Adrenal gland (tissue), 12 donors: ENCODE data around the gene SLC36A4. TPM values are rescaled to one million over a fixed set of nuclear protein-coding genes. Genes with fewer than 3 reads are reported as not detected.

Experiments used
- DNase-seq, 7 donors: peaks; one replicate each; pipeline ENCODE4 v3.0.0-alpha.2; 2019 to 2020
- H3K27ac ChIP-seq, 5 donors: fragments of 200-600 bp; sonication (generic) in 4 of 5; 1 replicate in 3 of 5; 2 replicates in 2 of 5; pipeline versions ENCODE4 v1.5.1 to v1.8.0; 2016 to 2020; ENCODE audit warnings: mild to moderate bottlenecking in 1 of 5
- H3K27me3 ChIP-seq: fragments of 200-600 bp; 2 replicates; pipeline ENCODE4 v1.8.0; 2021
- H3K36me3 ChIP-seq, 2 donors: fragments of 200-600 bp; replicated peaks in 1 of 2; 1 replicate in 1 of 2; 2 replicates in 1 of 2; pipeline versions ENCODE4 v1.5.1 to v1.8.0; 2018 to 2022
- H3K4me1 ChIP-seq, 2 donors: fragments of 200-600 bp; replicated peaks in 1 of 2; 1 replicate in 1 of 2; 2 replicates in 1 of 2; pipeline versions ENCODE4 v1.5.1 to v1.8.0; 2018 to 2021
- H3K4me3 ChIP-seq, 4 donors: fragments of 200-600 bp; sonication (generic) in 3 of 4; one replicate each; pipeline ENCODE4 v1.5.1; 2016 to 2018
- H3K9me3 ChIP-seq, 3 donors: fragments of 200-600 bp; sonication (generic) in 1 of 3; replicated peaks in 1 of 3; 1 replicate in 2 of 3; 2 replicates in 1 of 3; pipeline versions ENCODE4 v1.5.1 to v1.8.0; 2016 to 2021
- CTCF ChIP-seq, 6 experiments: fragments of 450-650 bp in 4 of 6; fragments of 200-600 bp in 2 of 6; sonication (generic) in 1 of 6; IDR thresholded peaks; 1 replicate in 5 of 6; 2 replicates in 1 of 6; pipeline versions ENCODE4 v1.5.1 to v1.8.0; 2016 to 2021; ENCODE audit warnings: antibody characterized with exemption in 6 of 6, mild to moderate bottlenecking in 2 of 6, moderate library complexity in 1 of 6
- POLR2A ChIP-seq, 2 donors: fragments of 450-650 bp; IDR thresholded peaks; one replicate each; pipeline ENCODE4 v1.6.1; 2017; ENCODE audit warnings: antibody characterized with exemption in 2 of 2, mild to moderate bottlenecking in 2 of 2, moderate library complexity in 1 of 2
- WGBS, 4 donors: extraction: QIAGEN DNeasy Blood & Tissue Kit in 2 of 4; methylation state at CpG; one replicate each; pipeline versions ENCODE4 v1.1.5 to v1.1.7; 2013 to 2017; 5-methylcytosine and 5-hydroxymethylcytosine counted together
- intact Hi-C, 2 donors: fragments of 100-400 bp; cut with DNase I; formaldehyde crosslinking; loops; one replicate each; pipeline versions ENCODE4 v1.14.1 to v1.15.0; 2022 to 2023
- polyA plus RNA-seq, 3 donors: library from polyadenylated mRNA; stranded (reverse); fragments of 200-250 nt in 2 of 3; fragments of 350-450 nt in 1 of 3; fragmentation: Illumina TruSeq in 1 of 3; extraction: RNeasy Lipid Tissue Mini Kit (QIAGEN cat#74804) in 1 of 3; gene quantifications; one replicate each; pipeline ENCODE4 v1.2.3, GENCODE V29; 2013 to 2014
- total RNA-seq, 9 donors: library from RNA; depleted of rRNA in 4 of 9; stranded (reverse); fragments of >200 nt in 4 of 9; fragments of 120-200 nt in 1 of 9; fragmentation: NEBNext Ultra II Directional in 1 of 9; extraction: Animal tissue kit (Norgen Biotek cat#: 25700) in 1 of 9; gene quantifications; one replicate each; pipeline versions ENCODE4 v1.1.0 to v1.2.4, GENCODE V29; 2013 to 2023
- donor health status: healthy with polysubstance abuse.
- donor health status: Bipolar disorder and iron deficiency.
- donor health status: DM: yes; HTN: yes; CAD: no.
- donor health status: DM: no; HTN: no; CAD: no.
- donor health status: DM: no; HTN: no; CAD: no.
- donor health status: DM: yes; HTN: yes; CAD: no.

SLC36A4 gene
- total and polyA plus RNA-seq, 12 donors: 4.6 to 24.0 (median 12.0) TPM

- Histone ChIP-seq H3K27me3 (no peaks in the 10 kb centered on the region), H3K27ac (no peak overlapping the region), H3K4me3 (no peak overlapping the region), H3K36me3 (no peaks in the 10 kb centered on the region), H3K4me1 (no peaks in the 10 kb centered on the region), H3K9me3 (no peaks in the 10 kb centered on the region)
- intact Hi-C loops: no loop called here
- TF ChIP-seq POLR2A (IDR thresholded peaks at IDR 0.05) (no peak), CTCF (IDR thresholded peaks at IDR 0.05) (no peak)
- DNase-seq: no peak
- WGBS, 4 donors: 56 to 64% (median 58%) methylated on average over 5 of the region's 5 CpGs
These were observed 18.8 kb upstream of the SLC36A4 start for GRCh38 chr11:93216511-93217101.

GRCh38 chr11:93213622-93214021 lies 15.8 kb upstream of the SLC36A4 start:
- no peak overlapping the region for H3K4me3 ChIP-seq
- TF ChIP-seq POLR2A (IDR thresholded peaks at IDR 0.05) (no peak), CTCF (IDR thresholded peaks at IDR 0.05) (no peak)
- H3K9me3 ChIP-seq: peaks cover 0 to 7% (median 3%) of the 10 kb centered on the region in 3 donors
- intact Hi-C loops: no loop called here
- DNase-seq: no peak
- no peaks in the 10 kb centered on the region for H3K4me1 ChIP-seq
- H3K36me3 ChIP-seq: no peaks in the 10 kb centered on the region
- H3K27me3 ChIP-seq: no peaks in the 10 kb centered on the region
- H3K27ac ChIP-seq: no peak overlapping the region

GRCh38 chr11:93212094-93212493 lies 14.3 kb upstream of the SLC36A4 start:
- Histone ChIP-seq H3K9me3 (peaks cover 0 to 8% (median 5%) of the 10 kb centered on the region in 3 donors), H3K4me1 (no peaks in the 10 kb centered on the region), H3K27ac (no peak overlapping the region), H3K27me3 (no peaks in the 10 kb centered on the region), H3K4me3 (no peak overlapping the region), H3K36me3 (no peaks in the 10 kb centered on the region)
- DNase-seq: no peak
- TF ChIP-seq POLR2A (IDR thresholded peaks at IDR 0.05): no peak
- no peak for TF ChIP-seq CTCF (IDR thresholded peaks at IDR 0.05)
- intact Hi-C loops: no loop called here
- 64 to 73% (median 71%) methylated on average over 4 of the region's 4 CpGs for WGBS, 4 donors

- no peaks in the 10 kb centered on the region for H3K4me1 ChIP-seq
- H3K27me3 ChIP-seq: no peaks in the 10 kb centered on the region
- WGBS, 4 donors: 73 to 90% (median 84%) methylated on average over 2 of the region's 2 CpGs
- intact Hi-C loops: no loop called here
- TF ChIP-seq POLR2A (IDR thresholded peaks at IDR 0.05) (no peak), CTCF (IDR thresholded peaks at IDR 0.05) (no peak)
- H3K4me3 ChIP-seq: no peak overlapping the region
- H3K9me3 ChIP-seq: peaks cover 0 to 8% (median 5%) of the 10 kb centered on the region in 3 donors
- H3K27ac ChIP-seq: no peak overlapping the region
- H3K36me3 ChIP-seq: no peaks in the 10 kb centered on the region
- no peak for DNase-seq
These were observed 11.7 kb upstream of the SLC36A4 start for GRCh38 chr11:93209466-93209865.
